ENCODE results near the gene UBE2J1. TPM values are rescaled to one million over a fixed set of nuclear protein-coding genes. Genes with fewer than 3 reads are reported as not detected.

UBE2J1 gene
- total RNA-seq, 1 donor from 2014 or later = 20.5 TPM

GRCh38 chr6:89347825-89348224 lies 4.7 kb downstream of the UBE2J1 start:
- DNase-seq (ENCODE audit: low read depth) (peak; percentile 15), FAIRE-seq (no peak)
- H3K27me3 ChIP-seq (ENCODE audit: control insufficient read depth, insufficient read depth, low read length) = no peaks in the 10 kb centered on the region
- TF ChIP-seq CTCF (IDR thresholded peaks at IDR 0.05; ENCODE audit: insufficient read depth, low read length, severe bottlenecking) = no peak
- no peak overlapping the region for H3K4me3 ChIP-seq (ENCODE audit: low read depth, low read length)
- no peaks in the 10 kb centered on the region for H3K36me3 ChIP-seq (ENCODE audit: control insufficient read depth, insufficient read depth, low read length)

- FAIRE-seq (no peak), DNase-seq (ENCODE audit: low read depth) (no peak)
- H3K36me3 ChIP-seq (ENCODE audit: control insufficient read depth, insufficient read depth, low read length) = peaks cover 1% of the 10 kb centered on the region
- TF ChIP-seq CTCF (IDR thresholded peaks at IDR 0.05; ENCODE audit: insufficient read depth, low read length, severe bottlenecking) = no peak
- H3K4me3 ChIP-seq (ENCODE audit: low read depth, low read length) = no peak overlapping the region
- no peaks in the 10 kb centered on the region for H3K27me3 ChIP-seq (ENCODE audit: control insufficient read depth, insufficient read depth, low read length)
These were observed 6.1 kb downstream of the UBE2J1 start for GRCh38 chr6:89346433-89346832.

DNA sequence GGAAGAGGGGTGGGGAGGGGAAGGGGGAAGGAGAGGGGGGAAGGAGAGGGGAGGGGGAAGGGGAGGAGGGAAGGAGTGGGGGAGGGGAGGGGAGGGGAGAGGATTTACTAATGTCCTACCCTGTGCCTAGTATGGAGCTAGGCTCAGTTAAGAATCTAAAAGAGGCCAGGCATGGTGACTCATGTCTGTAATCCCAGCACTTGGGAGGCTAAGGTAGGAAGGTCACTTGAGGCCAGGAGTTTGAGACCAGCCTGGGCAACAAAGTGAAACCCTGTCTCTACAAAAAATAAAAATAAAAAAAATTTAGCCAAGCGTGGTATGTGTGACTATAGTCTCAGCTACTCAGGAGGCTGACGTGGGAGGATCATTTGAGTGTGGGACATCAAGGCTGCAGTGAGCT lies 13.0 kb downstream of the UBE2J1 start:
- peaks cover 2% of the 10 kb centered on the region for H3K36me3 ChIP-seq (ENCODE audit: control insufficient read depth, insufficient read depth, low read length)
- TF ChIP-seq CTCF (IDR thresholded peaks at IDR 0.05; ENCODE audit: insufficient read depth, low read length, severe bottlenecking) = no peak
- H3K27me3 ChIP-seq (ENCODE audit: control insufficient read depth, insufficient read depth, low read length) = no peaks in the 10 kb centered on the region
- no peak overlapping the region for H3K4me3 ChIP-seq (ENCODE audit: low read depth, low read length)
- FAIRE-seq = no peak
- DNase-seq (ENCODE audit: low read depth) = no peak

GRCh38 chr6:89335164-89335563 lies 17.4 kb downstream of the UBE2J1 start:
- peaks cover 2% of the 10 kb centered on the region for H3K36me3 ChIP-seq (ENCODE audit: control insufficient read depth, insufficient read depth, low read length)
- FAIRE-seq (no peak), DNase-seq (ENCODE audit: low read depth) (no peak)
- H3K27me3 ChIP-seq (ENCODE audit: control insufficient read depth, insufficient read depth, low read length) = no peaks in the 10 kb centered on the region
- H3K4me3 ChIP-seq (ENCODE audit: low read depth, low read length) = no peak overlapping the region
- no peak for TF ChIP-seq CTCF (IDR thresholded peaks at IDR 0.05; ENCODE audit: insufficient read depth, low read length, severe bottlenecking)

DNA sequence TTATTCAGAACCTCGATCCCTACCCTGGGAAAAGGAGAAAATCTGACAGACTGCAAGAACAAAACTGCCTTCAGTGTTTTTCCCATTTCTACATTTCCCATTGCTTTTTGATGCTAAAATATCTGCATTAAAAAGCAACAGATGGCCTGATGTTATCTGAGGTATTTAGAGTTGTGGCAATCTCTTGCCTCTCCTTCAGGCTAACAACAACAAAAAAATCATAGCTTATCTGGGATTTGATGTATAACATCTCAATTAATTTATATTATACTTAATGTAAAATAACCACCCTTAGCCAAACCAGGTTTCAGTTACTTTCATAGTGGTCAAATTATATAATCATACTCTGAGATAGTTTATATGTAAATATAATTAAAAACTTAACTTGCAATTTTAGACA lies 21.6 kb downstream of the UBE2J1 start:
- no peaks in the 10 kb centered on the region for H3K27me3 ChIP-seq (ENCODE audit: control insufficient read depth, insufficient read depth, low read length)
- FAIRE-seq = no peak
- no peak overlapping the region for H3K4me3 ChIP-seq (ENCODE audit: low read depth, low read length)
- peaks cover 2% of the 10 kb centered on the region for H3K36me3 ChIP-seq (ENCODE audit: control insufficient read depth, insufficient read depth, low read length)
- TF ChIP-seq CTCF (IDR thresholded peaks at IDR 0.05; ENCODE audit: insufficient read depth, low read length, severe bottlenecking) = no peak
- no peak for DNase-seq (ENCODE audit: low read depth)

GRCh38 chr6:89328976-89329375 lies 23.5 kb downstream of the UBE2J1 start:
- TF ChIP-seq CTCF (IDR thresholded peaks at IDR 0.05; ENCODE audit: insufficient read depth, low read length, severe bottlenecking) = no peak
- Histone ChIP-seq H3K36me3 (ENCODE audit: control insufficient read depth, insufficient read depth, low read length) (peaks cover 2% of the 10 kb centered on the region), H3K4me3 (ENCODE audit: low read depth, low read length) (no peak overlapping the region), H3K27me3 (ENCODE audit: control insufficient read depth, insufficient read depth, low read length) (no peaks in the 10 kb centered on the region)
- DNase-seq (ENCODE audit: low read depth) = no peak
- FAIRE-seq = no peak

Data from bronchial epithelial cell (primary cell).